Mononuclear cell (primary cell): Measurements from ENCODE around the gene ZBTB45. TPM values are rescaled to one million over a fixed set of nuclear protein-coding genes. Genes with fewer than 3 reads are reported as not detected.

Source experiments
- H3K27me3 ChIP-seq: 2 replicates; pipeline ENCODE4 v1.6.0; 2011; ENCODE audit warnings: low read length, control low read depth; ENCODE audit not compliant: insufficient read depth
- H3K4me1 ChIP-seq: 2 replicates; pipeline ENCODE4 v1.5.1; 2011; ENCODE audit warnings: mild to moderate bottlenecking, low read length, control low read depth; ENCODE audit not compliant: insufficient read depth
- H3K4me3 ChIP-seq: 2 replicates; pipeline ENCODE4 v1.5.1; 2011; ENCODE audit warnings: mild to moderate bottlenecking, low read length, moderate library complexity
- H3K9me3 ChIP-seq: 2 replicates; pipeline ENCODE4 v1.5.1; 2011; ENCODE audit warnings: low read depth, mild to moderate bottlenecking, control low read depth, low read length
- total RNA-seq: library from RNA; depleted of rRNA; stranded (reverse); fragments of >200 nt; gene quantifications from one replicate; pipeline ENCODE4 v1.2.3, GENCODE V29; 2012

ZBTB45 gene
- total RNA-seq, 1 donor = 2.7 TPM

DNA sequence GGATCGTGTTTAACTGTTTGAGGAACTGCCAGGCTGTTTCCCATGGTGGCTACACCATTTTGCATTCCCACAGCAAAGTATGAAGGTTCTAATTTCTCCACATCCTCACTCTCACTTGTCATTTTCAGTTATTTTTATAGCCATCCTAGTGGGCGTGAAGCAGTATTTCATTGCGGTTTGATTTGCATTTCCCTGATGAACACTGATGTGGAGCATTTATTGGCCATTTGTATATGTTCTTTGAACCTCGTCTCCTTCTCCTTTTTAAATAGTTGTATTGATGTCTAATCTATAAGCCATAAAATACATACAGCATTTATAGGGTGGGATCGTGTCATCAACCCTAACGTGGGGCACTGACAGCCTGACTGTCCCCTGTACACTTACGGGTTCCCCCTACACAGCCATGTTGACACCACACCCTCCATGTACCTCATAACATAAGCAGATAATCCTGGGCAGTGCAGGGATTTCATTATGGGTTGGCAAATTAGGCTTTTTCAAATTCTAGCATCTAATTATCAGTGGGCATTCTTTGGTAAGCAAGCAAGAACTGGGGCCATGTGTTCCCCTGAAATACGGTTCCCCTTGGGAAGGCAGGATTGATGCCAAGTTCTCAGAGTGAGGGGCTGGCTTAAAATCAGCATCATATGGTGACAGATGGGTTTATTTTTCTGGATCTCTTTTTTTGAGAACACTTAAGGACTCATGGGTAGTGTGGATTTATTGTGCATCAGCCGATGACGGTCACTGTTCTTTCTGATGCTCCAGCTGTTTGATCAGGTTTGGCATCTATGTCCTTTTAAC lies 11.6 kb upstream of the ZBTB45 start:
- Histone ChIP-seq H3K4me3 (no peak overlapping the region), H3K9me3 (no peaks in the 10 kb centered on the region), H3K27me3 (no peaks in the 10 kb centered on the region), H3K4me1 (no peaks in the 10 kb centered on the region)

GRCh38 chr19:58529405-58529804 lies 9.8 kb upstream of the ZBTB45 start:
- no peaks in the 10 kb centered on the region for H3K4me1 ChIP-seq
- no peaks in the 10 kb centered on the region for H3K9me3 ChIP-seq
- no peak overlapping the region for H3K4me3 ChIP-seq
- H3K27me3 ChIP-seq = no peaks in the 10 kb centered on the region

- Histone ChIP-seq H3K27me3 (no peaks in the 10 kb centered on the region), H3K4me3 (no peak overlapping the region), H3K9me3 (no peaks in the 10 kb centered on the region), H3K4me1 (peaks cover 22% of the 10 kb centered on the region)
Observed at GRCh38 chr19:58522709-58523108, 3.1 kb upstream of the ZBTB45 start.

- peaks cover 23% of the 10 kb centered on the region for H3K4me1 ChIP-seq
- H3K9me3 ChIP-seq = no peaks in the 10 kb centered on the region
- H3K4me3 ChIP-seq = no peak overlapping the region
- no peaks in the 10 kb centered on the region for H3K27me3 ChIP-seq
Observed at GRCh38 chr19:58521651-58522050, 2.0 kb upstream of the ZBTB45 start.

DNA sequence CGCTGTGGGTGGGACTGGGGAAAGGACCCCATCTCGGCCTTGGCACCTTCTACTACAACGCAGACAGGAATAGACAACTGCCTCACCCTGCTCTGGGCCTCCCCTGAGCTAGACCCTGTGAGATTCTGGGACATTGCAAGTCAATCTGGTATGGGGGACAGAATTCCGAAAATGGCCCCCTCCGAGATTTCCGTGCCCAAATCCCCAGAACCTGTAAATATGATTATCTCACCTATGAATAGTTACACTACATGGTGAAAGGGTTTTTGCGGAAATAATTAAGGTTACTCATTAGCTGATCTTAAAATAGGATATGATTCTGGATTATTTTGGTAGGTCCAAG lies 618 bp upstream of the ZBTB45 start:
- Histone ChIP-seq H3K9me3 (no peaks in the 10 kb centered on the region), H3K4me1 (peaks cover 23% of the 10 kb centered on the region), H3K4me3 (peak overlapping the region; percentile 73), H3K27me3 (no peaks in the 10 kb centered on the region)

DNA sequence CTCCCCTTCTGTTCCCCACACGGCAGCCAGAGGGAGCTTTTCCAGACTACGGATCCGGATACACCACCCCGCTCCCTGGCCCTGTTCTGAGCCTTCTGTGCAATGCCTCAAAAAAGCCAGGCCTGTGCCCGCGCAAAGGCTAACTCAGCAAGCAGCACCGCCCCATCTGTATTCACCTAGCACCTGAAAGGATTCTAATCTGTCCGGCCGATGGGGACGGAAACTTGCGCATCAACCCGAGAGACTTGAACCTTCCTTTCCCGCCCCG lies 589 bp downstream of the ZBTB45 start:
- Histone ChIP-seq H3K4me3 (peak overlapping the region; percentile 73), H3K9me3 (no peaks in the 10 kb centered on the region), H3K4me1 (peaks cover 29% of the 10 kb centered on the region)

GRCh38 chr19:58518256-58519086 lies 1.1 kb downstream of the ZBTB45 start:
- Histone ChIP-seq H3K9me3 (no peaks in the 10 kb centered on the region), H3K4me1 (peaks cover 35% of the 10 kb centered on the region), H3K4me3 (peak overlapping the region; percentile 73), H3K27me3 (no peaks in the 10 kb centered on the region)

More for the DNA sequence above, 589 bp downstream of the ZBTB45 start:
- no peaks in the 10 kb centered on the region for H3K27me3 ChIP-seq

GRCh38 chr19:58516964-58517833 lies 2.4 kb downstream of the ZBTB45 start:
- no peaks in the 10 kb centered on the region for H3K27me3 ChIP-seq
- H3K9me3 ChIP-seq = no peaks in the 10 kb centered on the region
- H3K4me1 ChIP-seq = peaks cover 37% of the 10 kb centered on the region
- no peak overlapping the region for H3K4me3 ChIP-seq

GRCh38 chr19:58516246-58516836 lies 3.3 kb downstream of the ZBTB45 start:
- no peak overlapping the region for H3K4me3 ChIP-seq
- no peaks in the 10 kb centered on the region for H3K9me3 ChIP-seq
- H3K27me3 ChIP-seq = no peaks in the 10 kb centered on the region
- peaks cover 37% of the 10 kb centered on the region for H3K4me1 ChIP-seq

DNA sequence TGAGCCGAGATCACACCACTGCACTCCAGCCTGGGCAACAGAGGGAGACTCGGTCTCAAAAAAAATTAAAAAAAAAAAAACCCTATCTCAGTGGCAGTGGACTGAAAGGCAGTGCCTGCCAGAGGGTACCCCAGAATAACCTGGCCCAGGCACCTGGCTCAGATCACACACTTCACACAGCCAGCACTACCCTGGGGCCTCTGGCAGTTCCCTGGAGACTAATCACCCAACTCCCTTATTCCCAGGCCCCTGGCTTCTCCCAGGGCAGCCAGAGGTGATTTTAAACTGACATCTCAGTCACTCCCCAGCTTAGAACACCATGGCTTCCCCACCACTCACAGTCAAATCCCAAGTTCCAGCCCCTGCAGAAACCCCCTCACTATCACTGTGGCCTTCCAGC lies 4.4 kb downstream of the ZBTB45 start:
- Histone ChIP-seq H3K9me3 (no peaks in the 10 kb centered on the region), H3K4me3 (no peak overlapping the region), H3K27me3 (no peaks in the 10 kb centered on the region), H3K4me1 (peaks cover 32% of the 10 kb centered on the region)

DNA sequence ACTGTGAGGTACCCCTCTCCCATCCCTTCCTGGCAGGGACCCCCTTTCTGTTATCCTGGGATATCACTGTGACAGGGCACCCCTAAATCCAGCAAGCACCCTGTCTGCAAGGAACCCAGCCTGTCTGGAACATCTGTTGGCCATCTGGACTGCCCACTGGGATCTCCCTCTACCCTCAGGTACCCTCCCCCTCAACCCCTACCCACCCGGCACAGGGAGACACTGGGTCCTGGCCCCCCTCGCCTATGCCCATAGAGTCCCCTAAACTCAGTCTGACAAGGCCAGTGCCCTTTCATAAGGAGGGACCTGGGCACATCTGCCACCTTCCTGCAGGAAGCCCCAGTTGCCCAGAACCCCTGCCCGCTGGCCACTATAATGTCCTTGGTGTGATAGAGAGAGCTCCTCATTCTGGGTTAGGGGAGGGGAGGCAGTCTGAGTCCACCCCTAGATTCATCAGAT lies 5.0 kb downstream of the ZBTB45 start:
- Histone ChIP-seq H3K27me3 (no peaks in the 10 kb centered on the region), H3K9me3 (no peaks in the 10 kb centered on the region), H3K4me1 (peaks cover 30% of the 10 kb centered on the region), H3K4me3 (no peak overlapping the region)

DNA sequence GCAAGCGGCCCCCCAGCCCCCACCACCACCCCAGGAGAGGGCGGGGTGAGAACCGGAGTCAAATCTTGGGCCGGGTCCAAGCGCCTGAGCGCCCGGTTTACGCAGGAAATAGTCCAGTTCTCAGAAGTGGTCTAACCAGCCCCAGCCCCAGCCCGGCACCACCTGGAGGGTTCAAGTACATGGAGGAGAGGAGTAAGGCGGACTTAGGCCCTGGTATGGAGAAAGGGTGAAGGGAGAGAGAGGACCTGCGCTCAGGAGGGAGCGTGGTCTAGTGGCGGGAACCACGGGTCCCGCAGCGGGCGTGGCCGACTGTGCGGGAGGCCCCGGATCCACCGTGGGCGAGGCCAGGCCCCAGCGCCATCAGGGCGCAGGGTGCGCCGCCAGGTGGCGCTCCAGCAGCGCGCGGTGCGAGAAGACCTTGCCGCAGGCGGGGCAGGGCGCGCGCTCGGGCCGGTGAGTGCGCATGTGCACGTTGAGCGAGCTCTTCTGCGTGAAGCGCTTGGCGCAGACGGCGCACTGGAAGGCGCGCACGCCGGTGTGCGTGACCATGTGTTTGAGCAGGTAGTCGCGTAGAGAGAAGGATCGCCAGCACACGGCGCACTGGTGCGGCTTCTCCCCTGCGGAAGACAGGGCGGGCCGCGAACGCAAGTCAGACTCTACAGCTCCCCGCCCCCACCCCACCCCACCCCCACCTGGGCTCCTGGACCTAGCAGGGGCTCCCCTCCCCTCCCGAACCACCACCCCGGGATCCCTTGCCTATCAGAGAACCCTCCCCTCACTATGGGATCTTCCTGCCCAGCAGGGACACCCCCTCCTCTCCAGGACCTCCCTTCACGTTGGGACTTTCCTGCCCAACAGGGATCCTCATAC lies 5.7 kb downstream of the ZBTB45 start:
- no peaks in the 10 kb centered on the region for H3K9me3 ChIP-seq
- H3K27me3 ChIP-seq = no peaks in the 10 kb centered on the region
- H3K4me1 ChIP-seq = peaks cover 27% of the 10 kb centered on the region
- H3K4me3 ChIP-seq = no peak overlapping the region

- Histone ChIP-seq H3K9me3 (no peaks in the 10 kb centered on the region), H3K4me3 (no peak overlapping the region), H3K4me1 (peaks cover 21% of the 10 kb centered on the region), H3K27me3 (no peaks in the 10 kb centered on the region)
Observed at GRCh38 chr19:58513213-58513693, 6.4 kb downstream of the ZBTB45 start.
